Mucosa of rectum (tissue), 2 donors: ENCODE measurements around the gene PANX3.
"Not testable (repeated sequence)": the region's sequence is repeated elsewhere in the genome, so short reads cannot be mapped to it uniquely, and the experiment has no call there.

Experiments used
- H3K27ac ChIP-seq, 2 donors: one replicate each; pipeline ENCODE4 v1.7.0; 2013; ENCODE audit warnings: inconsistent platforms in 2 of 2, low read depth in 2 of 2, low read length in 2 of 2
- H3K27me3 ChIP-seq, 2 donors: one replicate each; pipeline ENCODE4 v1.7.0; 2013; ENCODE audit warnings: low read length in 2 of 2; ENCODE audit not compliant: control insufficient read depth in 2 of 2, insufficient read depth in 2 of 2
- H3K36me3 ChIP-seq, 2 donors: one replicate each; pipeline ENCODE4 v1.7.0; 2013; ENCODE audit warnings: low read length in 2 of 2; ENCODE audit not compliant: control insufficient read depth in 2 of 2, insufficient read depth in 2 of 2
- H3K4me1 ChIP-seq, 2 donors: one replicate each; pipeline ENCODE4 v1.7.0; 2013; ENCODE audit warnings: low read length in 2 of 2, mild to moderate bottlenecking in 1 of 2; ENCODE audit not compliant: control insufficient read depth in 2 of 2, insufficient read depth in 2 of 2
- H3K4me3 ChIP-seq, 2 donors: one replicate each; pipeline ENCODE4 v1.7.0; 2013; ENCODE audit warnings: low read length in 2 of 2
- H3K9ac ChIP-seq, 2 donors: one replicate each; pipeline ENCODE4 v1.7.0; 2013; ENCODE audit warnings: low read length in 2 of 2, low read depth in 1 of 2, mild to moderate bottlenecking in 1 of 2
- H3K9me3 ChIP-seq, 2 donors: one replicate each; pipeline ENCODE4 v1.7.0; 2013; ENCODE audit warnings: low read length in 2 of 2; ENCODE audit not compliant: control insufficient read depth in 2 of 2
- donor health status: healthy.
- donor health status: Normal muscosa, but diverticular disease.

The PANX3 gene

DNA sequence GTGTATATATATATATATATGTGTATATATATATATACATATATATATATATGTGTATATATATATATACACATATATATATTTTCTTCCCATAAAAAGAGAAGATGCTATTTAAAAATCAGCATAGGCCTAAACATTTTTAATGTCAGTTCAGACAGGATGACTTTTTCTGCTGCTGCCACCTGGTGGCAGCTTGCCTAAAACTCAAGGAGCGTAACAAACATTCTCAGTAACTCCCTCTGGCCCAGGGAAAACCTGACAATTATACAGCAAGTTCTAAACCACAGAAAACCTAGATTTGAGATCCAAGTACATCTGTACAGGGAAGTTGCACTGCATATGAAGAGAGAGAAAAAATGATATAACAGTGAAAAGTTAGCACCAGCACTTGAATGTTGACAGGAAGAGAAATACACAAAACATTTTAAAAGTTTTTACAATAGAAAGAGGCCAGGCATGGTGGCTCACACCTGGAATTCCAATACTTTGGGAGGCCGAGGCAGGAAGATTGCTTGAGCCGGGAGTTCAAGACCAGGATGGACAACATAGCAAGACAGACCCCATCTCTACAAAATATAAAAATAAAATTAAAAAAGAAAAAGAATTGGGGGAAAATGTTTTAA, 24.9 kb upstream of the PANX3 start:
- Histone ChIP-seq H3K27me3 (peaks cover 4% of the 10 kb centered on the region in 2 donors), H3K9ac (no peak overlapping the region), H3K36me3 (no peaks in the 10 kb centered on the region)

GRCh38 chr11:124591430-124591829, 19.8 kb upstream of the PANX3 start:
- H3K4me1 ChIP-seq, result no peaks in the 10 kb centered on the region
- no peak overlapping the region for H3K27ac ChIP-seq
- H3K4me3 ChIP-seq, result no peak overlapping the region
- no peaks in the 10 kb centered on the region for H3K36me3 ChIP-seq
- no peaks in the 10 kb centered on the region for H3K9me3 ChIP-seq
- H3K27me3 ChIP-seq, result no peaks in the 10 kb centered on the region
- H3K9ac ChIP-seq, result no peak overlapping the region

More for the DNA sequence above, 24.9 kb upstream of the PANX3 start:
- H3K27ac ChIP-seq, result no peak overlapping the region
- H3K4me1 ChIP-seq, result peaks cover 0 to 3% of the 10 kb centered on the region in 2 donors
- H3K9me3 ChIP-seq, result no peaks in the 10 kb centered on the region
- no peak overlapping the region for H3K4me3 ChIP-seq

DNA sequence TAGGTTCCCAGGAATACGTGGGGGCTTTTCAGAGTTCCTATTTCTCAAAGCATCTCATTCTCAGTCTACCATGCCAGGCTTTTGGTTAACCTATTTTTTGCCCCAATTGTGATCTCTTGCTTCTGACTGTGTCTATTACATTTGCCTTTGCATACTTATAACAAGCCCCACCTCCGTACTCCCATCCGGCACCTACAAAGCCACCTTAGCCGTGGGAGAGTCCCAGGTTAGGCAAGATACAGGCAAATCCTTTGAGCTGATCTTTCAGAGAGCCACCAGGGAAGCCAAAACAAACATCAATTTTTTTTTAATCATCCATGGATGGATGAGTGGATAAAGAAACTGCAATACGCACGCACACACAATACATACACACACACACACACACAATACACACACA, 18.6 kb upstream of the PANX3 start:
- no peak overlapping the region for H3K4me3 ChIP-seq
- H3K9ac ChIP-seq, result no peak overlapping the region
- H3K4me1 ChIP-seq, result no peaks in the 10 kb centered on the region
- no peaks in the 10 kb centered on the region for H3K9me3 ChIP-seq
- no peak overlapping the region for H3K27ac ChIP-seq
- H3K27me3 ChIP-seq, result peaks cover 0 to 5% of the 10 kb centered on the region in 2 donors
- H3K36me3 ChIP-seq, result no peaks in the 10 kb centered on the region

DNA sequence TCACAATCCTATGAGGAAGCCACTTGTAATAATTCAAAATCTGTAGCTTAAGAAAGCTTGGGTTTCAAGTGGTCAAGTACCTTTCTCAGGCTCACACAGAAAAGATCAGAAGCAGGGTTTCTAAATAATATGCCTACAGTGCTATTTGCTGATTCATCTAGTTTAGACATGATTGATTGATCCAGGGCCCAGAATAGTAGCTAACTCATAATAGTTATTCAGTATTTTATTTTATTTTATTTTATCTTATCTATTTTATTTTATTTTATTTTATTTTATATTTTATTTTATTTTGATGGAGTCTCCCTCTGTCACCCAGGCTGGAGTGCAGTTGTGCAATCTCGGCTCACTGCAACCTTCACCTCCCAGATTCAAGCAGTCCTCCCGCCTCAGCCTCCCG, 15.9 kb upstream of the PANX3 start:
- H3K4me1 ChIP-seq, result no peaks in the 10 kb centered on the region
- peaks cover 0 to 7% of the 10 kb centered on the region in 2 donors for H3K27me3 ChIP-seq
- no peak overlapping the region for H3K27ac ChIP-seq
- no peaks in the 10 kb centered on the region for H3K9me3 ChIP-seq
- H3K9ac ChIP-seq, result no peak overlapping the region
- H3K4me3 ChIP-seq, result no peak overlapping the region
- H3K36me3 ChIP-seq, result no peaks in the 10 kb centered on the region

DNA sequence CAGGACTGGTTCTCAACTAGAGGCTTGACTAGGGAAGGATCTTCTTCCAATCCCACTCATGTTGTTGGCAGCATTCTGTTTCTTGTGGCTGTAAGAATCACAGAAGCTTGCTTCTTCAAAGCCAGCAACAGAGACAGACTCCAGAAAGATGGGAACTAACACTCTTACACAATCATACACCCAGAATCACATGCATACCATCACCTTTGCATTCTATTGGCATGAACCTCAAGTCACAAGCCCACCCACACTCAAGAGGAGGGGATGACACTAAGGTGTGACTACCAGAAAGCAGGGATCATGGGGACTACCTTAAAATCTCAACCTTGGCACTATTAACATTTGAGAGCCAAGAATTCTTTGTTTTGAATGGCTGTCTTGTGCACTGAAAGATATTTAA, 13.6 kb upstream of the PANX3 start:
- Histone ChIP-seq H3K9ac (no peak overlapping the region), H3K4me3 (no peak overlapping the region), H3K36me3 (no peaks in the 10 kb centered on the region), H3K27ac (no peak overlapping the region), H3K9me3 (no peaks in the 10 kb centered on the region), H3K4me1 (no peaks in the 10 kb centered on the region), H3K27me3 (peaks cover 0 to 7% of the 10 kb centered on the region in 2 donors)

GRCh38 chr11:124600621-124601320, 10.5 kb upstream of the PANX3 start:
- H3K4me1 ChIP-seq, result no peaks in the 10 kb centered on the region
- H3K4me3 ChIP-seq, result no peak overlapping the region
- H3K27me3 ChIP-seq, result peaks cover 0 to 7% of the 10 kb centered on the region in 2 donors
- no peak overlapping the region for H3K27ac ChIP-seq
- H3K9me3 ChIP-seq, result no peaks in the 10 kb centered on the region
- H3K36me3 ChIP-seq, result no peaks in the 10 kb centered on the region
- H3K9ac ChIP-seq, result no peak overlapping the region

- H3K36me3 ChIP-seq, result no peaks in the 10 kb centered on the region
- H3K27ac ChIP-seq, result no peak overlapping the region
- H3K27me3 ChIP-seq, result peaks cover 0 to 7% of the 10 kb centered on the region in 2 donors
- H3K9ac ChIP-seq, result no peak overlapping the region
- no peaks in the 10 kb centered on the region for H3K4me1 ChIP-seq
- no peaks in the 10 kb centered on the region for H3K9me3 ChIP-seq
- H3K4me3 ChIP-seq, result no peak overlapping the region
Observed at GRCh38 chr11:124602193-124602592, 9.0 kb upstream of the PANX3 start.

- H3K9ac ChIP-seq, H3K36me3 ChIP-seq, H3K4me1 ChIP-seq, H3K4me3 ChIP-seq, H3K9me3 ChIP-seq, H3K27me3 ChIP-seq, H3K27ac ChIP-seq: not testable (repeated sequence)
Observed at GRCh38 chr11:124602723-124603122, 8.5 kb upstream of the PANX3 start.

DNA sequence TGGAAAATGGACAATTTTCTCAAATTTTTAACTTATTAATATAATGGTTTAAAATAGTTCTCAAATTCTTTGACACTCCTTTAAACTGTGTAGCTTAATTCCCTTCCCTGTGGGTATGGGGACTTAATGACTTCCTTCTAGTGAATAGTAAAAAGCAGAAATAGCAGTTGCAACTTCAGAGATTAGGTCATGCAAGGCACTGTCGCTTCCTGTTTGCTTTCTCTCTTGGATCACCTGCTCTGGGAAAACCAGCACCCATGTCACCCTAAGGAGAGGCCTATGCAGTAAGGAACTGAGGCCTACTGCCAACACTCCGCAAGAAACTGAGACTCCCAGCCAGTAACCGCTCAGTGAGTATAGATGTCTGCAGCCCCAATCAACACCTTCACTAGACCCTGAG, 5.5 kb upstream of the PANX3 start:
- no peak overlapping the region for H3K4me3 ChIP-seq
- no peak overlapping the region for H3K9ac ChIP-seq
- no peaks in the 10 kb centered on the region for H3K27me3 ChIP-seq
- H3K4me1 ChIP-seq, result no peaks in the 10 kb centered on the region
- H3K9me3 ChIP-seq, result no peaks in the 10 kb centered on the region
- no peak overlapping the region for H3K27ac ChIP-seq
- H3K36me3 ChIP-seq, result no peaks in the 10 kb centered on the region

- Histone ChIP-seq H3K27ac (no peak overlapping the region), H3K4me3 (no peak overlapping the region), H3K4me1 (no peaks in the 10 kb centered on the region), H3K9me3 (no peaks in the 10 kb centered on the region), H3K27me3 (no peaks in the 10 kb centered on the region), H3K36me3 (no peaks in the 10 kb centered on the region), H3K9ac (no peak overlapping the region)
Observed at GRCh38 chr11:124608147-124608546, 3.1 kb upstream of the PANX3 start.
